ENCODE data around the gene GRID1.

DNA sequence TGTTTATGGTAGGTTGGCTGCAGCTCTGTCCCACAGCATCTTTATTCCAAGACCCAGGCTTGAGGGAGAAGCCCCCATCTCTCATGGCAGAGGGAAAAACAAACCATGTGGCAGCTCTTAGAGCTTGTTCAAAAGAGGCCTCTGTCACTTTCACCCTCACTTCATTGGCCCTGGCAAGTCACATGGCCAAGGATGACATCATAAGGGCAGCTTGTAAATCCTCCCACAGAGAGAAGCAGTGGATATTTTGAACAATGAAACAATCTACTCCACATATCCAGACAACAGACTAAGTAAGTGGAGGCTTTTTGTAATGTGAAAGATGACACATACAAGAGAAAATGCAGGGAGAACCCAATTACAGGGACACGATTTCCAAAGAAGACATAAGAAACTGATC, 108.1 kb downstream of the GRID1 start:
- TF ChIP-seq POLR2A (IDR thresholded peaks at IDR 0.05): no peak
- TF ChIP-seq, protein P1, sequence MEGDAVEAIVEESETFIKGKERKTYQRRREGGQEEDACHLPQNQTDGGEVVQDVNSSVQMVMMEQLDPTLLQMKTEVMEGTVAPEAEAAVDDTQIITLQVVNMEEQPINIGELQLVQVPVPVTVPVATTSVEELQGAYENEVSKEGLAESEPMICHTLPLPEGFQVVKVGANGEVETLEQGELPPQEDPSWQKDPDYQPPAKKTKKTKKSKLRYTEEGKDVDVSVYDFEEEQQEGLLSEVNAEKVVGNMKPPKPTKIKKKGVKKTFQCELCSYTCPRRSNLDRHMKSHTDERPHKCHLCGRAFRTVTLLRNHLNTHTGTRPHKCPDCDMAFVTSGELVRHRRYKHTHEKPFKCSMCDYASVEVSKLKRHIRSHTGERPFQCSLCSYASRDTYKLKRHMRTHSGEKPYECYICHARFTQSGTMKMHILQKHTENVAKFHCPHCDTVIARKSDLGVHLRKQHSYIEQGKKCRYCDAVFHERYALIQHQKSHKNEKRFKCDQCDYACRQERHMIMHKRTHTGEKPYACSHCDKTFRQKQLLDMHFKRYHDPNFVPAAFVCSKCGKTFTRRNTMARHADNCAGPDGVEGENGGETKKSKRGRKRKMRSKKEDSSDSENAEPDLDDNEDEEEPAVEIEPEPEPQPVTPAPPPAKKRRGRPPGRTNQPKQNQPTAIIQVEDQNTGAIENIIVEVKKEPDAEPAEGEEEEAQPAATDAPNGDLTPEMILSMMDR (IDR thresholded peaks at IDR 0.05): no peak

Data from thyroid gland (tissue), 4 donors.